ENCODE results near the gene LGR5.

- no peak for TF ChIP-seq CTCF (optimal IDR thresholded peaks at IDR 0.05 in 1 of 3, IDR thresholded peaks at IDR 0.05 in 1 of 3, conservative IDR thresholded peaks at IDR 0.05 in 1 of 3; ENCODE audit: extremely low read depth in 1 of 3, insufficient read depth in 2 of 3, low read length in 3 of 3)
- TF ChIP-seq EZH2 (IDR thresholded peaks at IDR 0.05; ENCODE audit: low read length): no peak
These were observed 145.6 kb downstream of the LGR5 start for GRCh38 chr12:71585218-71585617.
